ENCODE measurements around the gene IL6. TPM values are rescaled to one million over a fixed set of nuclear protein-coding genes. Genes with fewer than 3 reads are reported as not detected.

Gene IL6
- total RNA-seq, 1 donor from 2014 or later: 0.52 TPM

GRCh38 chr7:22781230-22781711, 54.3 kb downstream of the IL6 start:
- DNase-seq (ENCODE audit: low spot score): no peak

Other genes starting within 250 kb of the IL6 start
- not detected for gene STEAP1B, start 227.0 kb upstream of the IL6 start, total RNA-seq
- gene TOMM7, start 95.6 kb downstream of the IL6 start, total RNA-seq: 345 TPM